ENCODE results near the gene KCTD10.
"Not testable (repeated sequence)": the region's sequence is repeated elsewhere in the genome, so short reads cannot be mapped to it uniquely, and the experiment has no call there.

Gene KCTD10

GRCh38 chr12:109423392-109423791 is 53.7 kb downstream of the KCTD10 start:
- DNase-seq (ENCODE audit: low read depth): no peak
- no peak for TF ChIP-seq CTCF (IDR thresholded peaks at IDR 0.05; ENCODE audit: low read length, missing control alignments)
- no peak overlapping the region for H3K4me3 ChIP-seq (replicated peaks; ENCODE audit: low read depth, low read length)

GRCh38 chr12:109422251-109422650 is 54.8 kb downstream of the KCTD10 start:
- TF ChIP-seq CTCF (IDR thresholded peaks at IDR 0.05; ENCODE audit: low read length, missing control alignments): no peak
- no peak overlapping the region for H3K4me3 ChIP-seq (replicated peaks; ENCODE audit: low read depth, low read length)

GRCh38 chr12:109421355-109422087 is 55.6 kb downstream of the KCTD10 start:
- no peak for DNase-seq (ENCODE audit: low read depth)
- no peak overlapping the region for H3K4me3 ChIP-seq (replicated peaks; ENCODE audit: low read depth, low read length)
- no peak for TF ChIP-seq CTCF (IDR thresholded peaks at IDR 0.05; ENCODE audit: low read length, missing control alignments)

More at GRCh38 chr12:109422251-109422650, 54.8 kb downstream of the KCTD10 start:
- no peak for DNase-seq (ENCODE audit: low read depth)

- DNase-seq (ENCODE audit: low read depth): no peak
- no peak for TF ChIP-seq CTCF (IDR thresholded peaks at IDR 0.05; ENCODE audit: low read length, missing control alignments)
These were observed 58.1 kb downstream of the KCTD10 start for GRCh38 chr12:109418848-109419480.

GRCh38 chr12:109406147-109406546 is 71.0 kb downstream of the KCTD10 start:
- not testable (repeated sequence) for H3K4me3 ChIP-seq (replicated peaks; ENCODE audit: low read depth, low read length); DNase-seq (ENCODE audit: low read depth)

More at GRCh38 chr12:109418848-109419480, 58.1 kb downstream of the KCTD10 start:
- no peak overlapping the region for H3K4me3 ChIP-seq (replicated peaks; ENCODE audit: low read depth, low read length)

GRCh38 chr12:109404841-109405240 is 72.3 kb downstream of the KCTD10 start:
- not testable (repeated sequence) for H3K4me3 ChIP-seq (replicated peaks; ENCODE audit: low read depth, low read length); DNase-seq (ENCODE audit: low read depth)

Data from fibroblast of pulmonary artery (primary cell).